H9 (cell line): ENCODE results near the gene ADAMTSL2. TPM values are rescaled to one million over a fixed set of nuclear protein-coding genes. Genes with fewer than 3 reads are reported as not detected.

ENCODE experiments used
- DNase-seq: peaks from one replicate; pipeline ENCODE4 v3.0.0-alpha.2; 2017
- H2AFZ ChIP-seq: one replicate; pipeline ENCODE4 v1.6.1; 2013; ENCODE audit warnings: mild to moderate bottlenecking, low read length, control low read depth, moderate library complexity
- H2AK5ac ChIP-seq: 2 replicates; pipeline ENCODE4 v1.6.1; 2013; ENCODE audit warnings: low read length, control low read depth, mixed read lengths; ENCODE audit not compliant: insufficient read length
- H2BK120ac ChIP-seq: one replicate; pipeline ENCODE4 v1.6.1; 2013; ENCODE audit warnings: low read depth, mild to moderate bottlenecking, low read length, control low read depth, inconsistent platforms; ENCODE audit not compliant: poor library complexity, severe bottlenecking
- H2BK12ac ChIP-seq: 2 replicates; pipeline ENCODE4 v1.6.1; 2013; ENCODE audit warnings: low read length, control low read depth, mixed read lengths, low read depth; ENCODE audit not compliant: insufficient read length
- H2BK15ac ChIP-seq: 2 replicates; pipeline ENCODE4 v1.6.1; 2013; ENCODE audit warnings: low read depth, low read length, control low read depth
- H2BK20ac ChIP-seq: one replicate; pipeline ENCODE4 v1.6.1; 2013; ENCODE audit warnings: low read depth, mild to moderate bottlenecking, low read length, control low read depth, inconsistent platforms; ENCODE audit not compliant: poor library complexity, severe bottlenecking
- H2BK5ac ChIP-seq: 2 replicates; pipeline ENCODE4 v1.6.1; 2013; ENCODE audit warnings: low read length, control low read depth, mixed read lengths; ENCODE audit not compliant: insufficient read length
- H3K14ac ChIP-seq: 2 replicates; pipeline ENCODE4 v1.6.1; 2013; ENCODE audit warnings: low read length, control low read depth; ENCODE audit not compliant: insufficient read depth
- H3K18ac ChIP-seq: 2 replicates; pipeline ENCODE4 v1.6.1; 2013; ENCODE audit warnings: low read depth, mild to moderate bottlenecking, mixed read lengths, low read length, control low read depth; ENCODE audit not compliant: insufficient read length
- H3K23ac ChIP-seq: 2 replicates; pipeline ENCODE4 v1.6.1; 2013; ENCODE audit warnings: low read length, control low read depth, mixed read lengths, low read depth; ENCODE audit not compliant: insufficient read length
- H3K23me2 ChIP-seq: 2 replicates; pipeline ENCODE4 v1.6.1; 2013; ENCODE audit warnings: low read depth, mild to moderate bottlenecking, mixed read lengths, low read length, control low read depth; ENCODE audit not compliant: insufficient read length, poor library complexity, severe bottlenecking
- H3K27ac ChIP-seq: 2 replicates; pipeline ENCODE4 v1.5.1; 2013; ENCODE audit warnings: low read length, control low read depth, mixed read lengths, low read depth; ENCODE audit not compliant: insufficient read length
- H3K27me3 ChIP-seq: 2 replicates; pipeline ENCODE4 v1.6.1; 2013; ENCODE audit warnings: low read length, control low read depth, inconsistent platforms; ENCODE audit not compliant: insufficient read depth
- H3K4ac ChIP-seq: 2 replicates; pipeline ENCODE4 v1.6.1; 2013; ENCODE audit warnings: low read depth, mild to moderate bottlenecking, control low read depth, inconsistent platforms, low read length, moderate library complexity
- H3K4me1 ChIP-seq: 2 replicates; pipeline ENCODE4 v1.6.1; 2013; ENCODE audit warnings: low read length, control low read depth, inconsistent platforms; ENCODE audit not compliant: insufficient read depth
- H3K4me2 ChIP-seq: 2 replicates; pipeline ENCODE4 v1.6.1; 2013; ENCODE audit warnings: low read length, control low read depth, mixed read lengths; ENCODE audit not compliant: insufficient read length, insufficient read depth
- H3K56ac ChIP-seq: 2 replicates; pipeline ENCODE4 v1.6.1; 2013; ENCODE audit warnings: low read depth, mild to moderate bottlenecking, mixed read lengths, low read length, control low read depth; ENCODE audit not compliant: insufficient read length
- H3K79me1 ChIP-seq: 2 replicates; pipeline ENCODE4 v1.6.1; 2013; ENCODE audit warnings: low read depth, mild to moderate bottlenecking, moderate library complexity, low read length, control low read depth, inconsistent platforms; ENCODE audit not compliant: insufficient read depth, poor library complexity, severe bottlenecking
- H3K79me2 ChIP-seq: 2 replicates; pipeline ENCODE4 v1.6.1; 2013; ENCODE audit warnings: low read length, control low read depth, inconsistent platforms; ENCODE audit not compliant: insufficient read depth
- H3K9ac ChIP-seq: 2 replicates; pipeline ENCODE4 v1.6.1; 2013; ENCODE audit warnings: low read length, control low read depth, mixed read lengths; ENCODE audit not compliant: insufficient read length; ENCODE audit errors: extremely low read depth
- H3K9me3 ChIP-seq: one replicate; pipeline ENCODE4 v1.6.1; 2013; ENCODE audit warnings: low read depth, low read length, inconsistent platforms; ENCODE audit not compliant: control insufficient read depth
- H3T11ph ChIP-seq: one replicate; pipeline ENCODE4 v1.6.1; 2013; ENCODE audit warnings: mild to moderate bottlenecking, low read length, control low read depth, inconsistent platforms
- H4K20me1 ChIP-seq: one replicate; pipeline ENCODE4 v1.6.1; 2013; ENCODE audit not compliant: control insufficient read depth, insufficient read length, insufficient read depth
- H4K5ac ChIP-seq: 2 replicates; pipeline ENCODE4 v1.6.1; 2013; ENCODE audit warnings: low read depth, mild to moderate bottlenecking, mixed read lengths, low read length, control low read depth; ENCODE audit not compliant: insufficient read length
- H4K8ac ChIP-seq: replicated peaks from 2 replicates; pipeline ENCODE4 v1.6.1; 2013; ENCODE audit warnings: low read length, control low read depth, mixed read lengths, low read depth; ENCODE audit not compliant: insufficient read length
- H4K91ac ChIP-seq: 2 replicates; pipeline ENCODE4 v1.6.1; 2013; ENCODE audit warnings: low read depth, mild to moderate bottlenecking, moderate library complexity, mixed read lengths, low read length, control low read depth; ENCODE audit not compliant: insufficient read length
- H3K27ac Mint-ChIP-seq, 3 experiments: 2 replicates in 2 of 3; 3 replicates in 1 of 3; pipeline ENCODE4 v1.8.0; 2020 to 2021; ENCODE audit warnings: mixed read lengths in 3 of 3, mild to moderate bottlenecking in 1 of 3, moderate library complexity in 1 of 3
- H3K27me3 Mint-ChIP-seq: 2 replicates; pipeline ENCODE4 v1.8.0; 2021; ENCODE audit warnings: low read depth, mild to moderate bottlenecking, moderate library complexity, mixed read lengths
- H3K36me3 Mint-ChIP-seq, 3 experiments: 2 replicates in 2 of 3; 3 replicates in 1 of 3; pipeline ENCODE4 v1.8.0; 2020 to 2021; ENCODE audit warnings: low read depth in 3 of 3, mixed read lengths in 3 of 3; ENCODE audit not compliant: insufficient read depth in 1 of 3
- H3K4me1 Mint-ChIP-seq, 2 experiments: 2 replicates each; pipeline ENCODE4 v1.8.0; 2020; ENCODE audit warnings: mixed read lengths in 2 of 2
- H3K4me3 Mint-ChIP-seq, 2 experiments: 2 replicates in 1 of 2; 3 replicates in 1 of 2; pipeline ENCODE4 v1.8.0; 2020 to 2021; ENCODE audit warnings: mild to moderate bottlenecking in 2 of 2, mixed read lengths in 2 of 2, moderate library complexity in 1 of 2
- H3K9me3 Mint-ChIP-seq, 2 experiments: 2 replicates in 1 of 2; 3 replicates in 1 of 2; pipeline ENCODE4 v1.8.0; 2020; ENCODE audit warnings: mild to moderate bottlenecking in 2 of 2, mixed read lengths in 2 of 2, moderate library complexity in 1 of 2
- CTCF ChIP-seq: fragments of 200-600 bp; sonication (generic); conservative IDR thresholded peaks from 3 replicates; pipeline ENCODE4 v1.8.0; 2021; ENCODE audit warnings: antibody characterized with exemption, mild to moderate bottlenecking
- WGBS: extraction: QIAGEN DNeasy Blood & Tissue Kit; methylation state at CpG from one replicate; pipeline ENCODE4 v1.1.7; 2013; ENCODE audit warnings: missing lambda C conversion rate, low lambda C conversion rate, mixed read lengths; ENCODE audit not compliant: insufficient read length; ENCODE audit errors: extremely low coverage; 5-methylcytosine and 5-hydroxymethylcytosine counted together
- total RNA-seq: library from RNA; stranded (reverse); gene quantifications from 2 replicates; pipeline ENCODE4 v1.2.1, GENCODE V29; 2021

Gene ADAMTSL2
- total RNA-seq, 1 experiment from 2014 or later: 0.61 TPM

- no peak overlapping the region for H3K4ac ChIP-seq
- no CpG with 5 or more reads among the region's 23 CpGs for WGBS
- H4K20me1 ChIP-seq: no peaks in the 10 kb centered on the region
- no peaks in the 10 kb centered on the region for H3K79me2 ChIP-seq
- H3K23me2 ChIP-seq: no peaks in the 10 kb centered on the region
- no peaks in the 10 kb centered on the region for H3K27me3 ChIP-seq
- H2BK20ac ChIP-seq: no peak overlapping the region
- peaks cover 0 to 2% (median 2%) of the 10 kb centered on the region in 3 experiments; a peak in 2 of 7 replicates for H3K36me3 Mint-ChIP-seq
- no peak overlapping the region for H3K27ac ChIP-seq
- no peak overlapping the region for H3K23ac ChIP-seq
- no peak overlapping the region for H3K4me3 Mint-ChIP-seq
- H3K56ac ChIP-seq: no peak overlapping the region
- H3K14ac ChIP-seq: 0 out of 2 replicates have a peak overlapping the region, but pooled peaks have one; percentile 3
- H3K4me1 ChIP-seq: no peaks in the 10 kb centered on the region; the same call in 1 of the 2 replicates
- peaks cover 41 to 54% of the 10 kb centered on the region in 2 experiments for H3K4me1 Mint-ChIP-seq
- H4K91ac ChIP-seq: no peak overlapping the region
- H2AK5ac ChIP-seq: no peak overlapping the region
- H2BK5ac ChIP-seq: no peak overlapping the region
- H3K9me3 ChIP-seq: no peaks in the 10 kb centered on the region
- no peak overlapping the region for H2BK120ac ChIP-seq
- H3K4me2 ChIP-seq: no peak overlapping the region
- H3T11ph ChIP-seq: no peak overlapping the region
- no peak overlapping the region for H2BK12ac ChIP-seq
- no peak for DNase-seq
- H4K5ac ChIP-seq: no peak overlapping the region
- H4K8ac ChIP-seq: no peak overlapping the region
- no peak for TF ChIP-seq CTCF
- no peak overlapping the region for H2AFZ ChIP-seq
- H3K27me3 Mint-ChIP-seq: peaks cover 6% of the 10 kb centered on the region
- H3K18ac ChIP-seq: no peak overlapping the region
- H2BK15ac ChIP-seq: no peak overlapping the region
- no peak overlapping the region for H3K9ac ChIP-seq
- no peak overlapping the region for H3K27ac Mint-ChIP-seq
- no peaks in the 10 kb centered on the region for H3K79me1 ChIP-seq
- peaks cover 3 to 4% of the 10 kb centered on the region in 2 experiments for H3K9me3 Mint-ChIP-seq
Measured at GRCh38 chr9:133583586-133583985, 49.1 kb downstream of the ADAMTSL2 start.
